Keratinocyte (primary cell): ENCODE data around the gene MRTFA. TPM values are rescaled to one million over a fixed set of nuclear protein-coding genes. Genes with fewer than 3 reads are reported as not detected.

Experiments used
- DNase-seq: peaks from one replicate; pipeline ENCODE4 v3.0.0-alpha.2; 2011; ENCODE audit warnings: low read depth, missing footprints, low spot score
- FAIRE-seq: peaks from 2 replicates; lab custom pipeline; 2011; peaks lifted over from hg19 to GRCh38; lab: Jason Lieb, UNC
- H2AFZ ChIP-seq: 2 replicates; pipeline ENCODE4 v1.6.0; 2012; ENCODE audit warnings: low read length, control low read depth, inconsistent platforms; ENCODE audit not compliant: control insufficient read depth
- H3K27ac ChIP-seq: 2 replicates; pipeline ENCODE4 v1.5.1; 2011; ENCODE audit warnings: low read length; ENCODE audit not compliant: control insufficient read depth, insufficient read depth
- H3K27me3 ChIP-seq: 3 replicates; pipeline ENCODE4 v1.6.0; 2011; ENCODE audit warnings: low read length; ENCODE audit not compliant: control insufficient read depth, insufficient read depth; ENCODE audit errors: extremely low read depth
- H3K36me3 ChIP-seq, 2 experiments: 2 replicates in 1 of 2; 3 replicates in 1 of 2; pipeline ENCODE4 v1.5.1; 2011; ENCODE audit warnings: low read length in 2 of 2, mild to moderate bottlenecking in 1 of 2; ENCODE audit not compliant: control insufficient read depth in 2 of 2, insufficient read depth in 2 of 2; ENCODE audit errors: extremely low read depth in 1 of 2
- H3K4me1 ChIP-seq: 3 replicates; pipeline ENCODE4 v1.5.1; 2011; ENCODE audit warnings: low read length; ENCODE audit not compliant: control insufficient read depth, insufficient read depth; ENCODE audit errors: extremely low read depth
- H3K4me2 ChIP-seq: 3 replicates; pipeline ENCODE4 v1.6.0; 2011; ENCODE audit warnings: low read depth, low read length; ENCODE audit not compliant: control insufficient read depth, insufficient read depth; ENCODE audit errors: extremely low read depth
- H3K4me3 ChIP-seq, 3 experiments: fragments of 200-600 bp in 1 of 3; sonication (generic) in 1 of 3; 2 replicates in 2 of 3; 3 replicates in 1 of 3; pipeline ENCODE4 v1.5.1; 2011 to 2016; ENCODE audit warnings: low read length in 3 of 3, mild to moderate bottlenecking in 3 of 3, control low read depth in 2 of 3, inconsistent platforms in 1 of 3, low read depth in 1 of 3, mixed read lengths in 1 of 3, mixed run types in 1 of 3, moderate library complexity in 1 of 3; ENCODE audit not compliant: control insufficient read depth in 2 of 3, insufficient read depth in 2 of 3; ENCODE audit errors: extremely low read depth in 1 of 3
- H3K79me2 ChIP-seq: 2 replicates; pipeline ENCODE4 v1.6.0; 2012; ENCODE audit warnings: low read length; ENCODE audit not compliant: control insufficient read depth, insufficient read depth
- H3K9ac ChIP-seq: 3 replicates; pipeline ENCODE4 v1.6.0; 2011; ENCODE audit warnings: low read length; ENCODE audit not compliant: control insufficient read depth, insufficient read depth; ENCODE audit errors: extremely low read depth
- H3K9me1 ChIP-seq: 3 replicates; pipeline ENCODE4 v1.6.0; 2011; ENCODE audit warnings: low read length; ENCODE audit not compliant: control insufficient read depth, insufficient read depth; ENCODE audit errors: extremely low read depth
- H3K9me3 ChIP-seq: 2 replicates; pipeline ENCODE4 v1.5.1; 2012; ENCODE audit warnings: low read depth, low read length; ENCODE audit not compliant: control insufficient read depth
- H4K20me1 ChIP-seq: 3 replicates; pipeline ENCODE4 v1.6.0; 2011; ENCODE audit warnings: low read length; ENCODE audit not compliant: control insufficient read depth, insufficient read depth; ENCODE audit errors: extremely low read depth
- EZH2 ChIP-seq: IDR thresholded peaks from one replicate; pipeline ENCODE4 v1.6.1; 2012; ENCODE audit warnings: inconsistent platforms, mild to moderate bottlenecking, low read length, moderate library complexity
- dilution Hi-C: fragments of 300-500 bp; cut with MboI; formaldehyde crosslinking; loops from one replicate; pipeline ENCODE4 v1.7.0; 2020; ENCODE audit warnings: low sequenced_read_pairs; ENCODE audit not compliant: extremely low pct_ligation_motif_present
- polyA plus RNA-seq, 5 experiments: library from polyadenylated mRNA; depleted of rRNA in 3 of 5; stranded (reverse) in 3 of 5; stranded (forward) in 1 of 5; unstranded in 1 of 5; fragments of >200 nt; gene quantifications; 1 replicate in 1 of 5; 2 replicates in 3 of 5; 3 replicates in 1 of 5; pipeline versions ENCODE4 v1.2.1 to v1.2.3, GENCODE V29; 2011 to 2012; ENCODE audit warnings: missing spikeins in 2 of 5, low read depth in 1 of 5, low replicate concordance in 1 of 5
- TF ChIP-seq, protein P1 (sequence below), 3 experiments: IDR thresholded peaks in 1 of 3; conservative IDR thresholded peaks in 1 of 3; optimal IDR thresholded peaks in 1 of 3; 2 replicates in 2 of 3; 3 replicates in 1 of 3; pipeline versions ENCODE3 to v1.5.1; 2011; ENCODE audit warnings: low read length in 3 of 3, mild to moderate bottlenecking in 3 of 3, moderate library complexity in 2 of 3, control low read depth in 1 of 3, inconsistent platforms in 1 of 3; ENCODE audit not compliant: insufficient read depth in 2 of 3; ENCODE audit errors: extremely low read depth in 1 of 3

The MRTFA gene
- polyA plus RNA-seq, 1 donor (not counting 4 experiments of a cell fraction or from before 2014, with no cell fraction given), result 6.5 TPM

DNA sequence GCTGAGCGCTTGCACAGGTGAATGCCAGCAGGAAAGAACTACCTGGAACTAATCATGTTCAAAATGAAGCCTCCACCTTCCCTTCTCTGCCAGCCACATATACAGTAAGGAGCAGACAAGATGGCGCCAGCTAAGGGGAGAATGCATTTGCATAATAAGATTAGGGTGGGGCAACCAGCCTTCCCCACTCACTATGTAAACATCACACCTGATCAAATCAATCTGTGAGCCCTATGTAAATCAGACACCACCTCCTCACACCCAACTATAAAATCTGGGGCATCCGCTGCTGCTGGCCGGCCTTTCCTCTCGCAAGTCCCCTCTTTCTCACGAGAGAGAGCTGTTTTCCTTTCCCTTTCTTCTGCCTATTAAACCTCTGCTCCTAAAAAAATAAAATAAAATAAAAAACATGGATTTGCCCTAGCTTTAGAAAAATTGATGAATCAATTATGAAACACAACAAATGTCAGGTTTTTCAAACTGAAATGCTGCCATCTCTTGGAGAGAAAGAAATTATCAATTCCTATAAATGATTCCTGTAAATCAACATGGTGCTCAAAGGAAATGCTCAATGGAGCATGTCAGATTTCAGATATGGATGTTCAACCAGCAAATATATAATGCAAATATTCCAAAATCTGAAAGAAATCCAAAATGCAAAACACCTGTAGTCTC, 157.3 kb downstream of the MRTFA start:
- Histone ChIP-seq H3K36me3 (no peaks in the 10 kb centered on the region), H3K27me3 (no peaks in the 10 kb centered on the region), H3K27ac (peak overlapping the region; percentile 57), H3K4me2 (peak overlapping the region; percentile 29), H3K79me2 (peaks cover 47% of the 10 kb centered on the region), H3K4me1 (peaks cover 45% of the 10 kb centered on the region), H3K9me3 (no peaks in the 10 kb centered on the region), H3K9ac (no peak overlapping the region), H3K9me1 (no peaks in the 10 kb centered on the region), H4K20me1 (no peaks in the 10 kb centered on the region), H2AFZ (no peak overlapping the region), H3K4me3 (no peak overlapping the region)
- FAIRE-seq (no peak), DNase-seq (no peak)
- dilution Hi-C loops, result no loop called here
- TF ChIP-seq, protein P1, sequence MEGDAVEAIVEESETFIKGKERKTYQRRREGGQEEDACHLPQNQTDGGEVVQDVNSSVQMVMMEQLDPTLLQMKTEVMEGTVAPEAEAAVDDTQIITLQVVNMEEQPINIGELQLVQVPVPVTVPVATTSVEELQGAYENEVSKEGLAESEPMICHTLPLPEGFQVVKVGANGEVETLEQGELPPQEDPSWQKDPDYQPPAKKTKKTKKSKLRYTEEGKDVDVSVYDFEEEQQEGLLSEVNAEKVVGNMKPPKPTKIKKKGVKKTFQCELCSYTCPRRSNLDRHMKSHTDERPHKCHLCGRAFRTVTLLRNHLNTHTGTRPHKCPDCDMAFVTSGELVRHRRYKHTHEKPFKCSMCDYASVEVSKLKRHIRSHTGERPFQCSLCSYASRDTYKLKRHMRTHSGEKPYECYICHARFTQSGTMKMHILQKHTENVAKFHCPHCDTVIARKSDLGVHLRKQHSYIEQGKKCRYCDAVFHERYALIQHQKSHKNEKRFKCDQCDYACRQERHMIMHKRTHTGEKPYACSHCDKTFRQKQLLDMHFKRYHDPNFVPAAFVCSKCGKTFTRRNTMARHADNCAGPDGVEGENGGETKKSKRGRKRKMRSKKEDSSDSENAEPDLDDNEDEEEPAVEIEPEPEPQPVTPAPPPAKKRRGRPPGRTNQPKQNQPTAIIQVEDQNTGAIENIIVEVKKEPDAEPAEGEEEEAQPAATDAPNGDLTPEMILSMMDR (optimal IDR thresholded peaks at IDR 0.05 in 1 of 3, IDR thresholded peaks at IDR 0.05 in 1 of 3, conservative IDR thresholded peaks at IDR 0.05 in 1 of 3; ENCODE audit: extremely low read depth in 1 of 3, insufficient read depth in 2 of 3, low read length in 3 of 3), result no peak
- no peak for TF ChIP-seq EZH2

DNA sequence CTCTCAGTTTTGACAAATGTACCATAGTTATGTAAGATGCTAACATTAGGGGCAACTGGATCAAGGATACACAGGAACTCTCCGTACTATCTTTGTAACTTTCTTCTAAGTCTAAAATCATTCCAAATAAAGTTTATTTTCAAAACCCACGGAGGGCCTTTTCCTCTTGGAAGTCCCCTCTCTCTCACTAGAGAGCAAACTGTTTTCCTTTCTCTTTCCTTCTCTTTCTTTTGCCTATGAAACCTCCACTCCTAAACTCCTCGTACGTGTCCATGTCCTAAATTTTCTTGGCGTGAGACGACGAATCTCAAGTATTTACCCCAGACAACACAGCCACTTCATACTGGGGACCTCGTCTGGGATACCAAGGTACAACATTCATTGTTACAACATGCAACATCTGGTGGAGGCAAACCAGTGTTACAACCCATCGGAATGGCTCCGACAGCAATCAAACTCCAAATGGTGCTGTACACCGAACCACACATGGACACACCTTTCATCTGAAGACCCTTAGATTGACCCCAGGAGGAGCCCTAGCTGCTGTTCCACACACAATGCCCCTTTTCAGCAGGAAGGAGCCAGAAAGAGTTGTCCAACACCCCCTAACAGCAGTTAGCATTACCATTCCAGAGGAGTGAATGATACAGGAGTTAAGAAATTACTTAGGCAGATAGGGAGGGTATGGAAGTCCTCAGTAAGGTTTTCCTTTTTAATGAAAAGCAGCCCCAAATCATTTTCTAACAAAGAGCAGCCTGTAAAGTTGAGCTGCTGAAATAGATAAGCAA, 158.0 kb downstream of the MRTFA start:
- Histone ChIP-seq H3K27me3 (no peaks in the 10 kb centered on the region), H3K79me2 (peaks cover 48% of the 10 kb centered on the region), H3K36me3 (no peaks in the 10 kb centered on the region), H2AFZ (no peak overlapping the region), H3K27ac (no peak overlapping the region), H3K9me3 (no peaks in the 10 kb centered on the region), H3K4me1 (peaks cover 42% of the 10 kb centered on the region), H4K20me1 (no peaks in the 10 kb centered on the region), H3K9me1 (no peaks in the 10 kb centered on the region), H3K4me2 (no peak overlapping the region), H3K9ac (no peak overlapping the region), H3K4me3 (no peak overlapping the region)
- no peak for TF ChIP-seq EZH2
- TF ChIP-seq, protein P1 (optimal IDR thresholded peaks at IDR 0.05 in 1 of 3, IDR thresholded peaks at IDR 0.05 in 1 of 3, conservative IDR thresholded peaks at IDR 0.05 in 1 of 3; ENCODE audit: extremely low read depth in 1 of 3, insufficient read depth in 2 of 3, low read length in 3 of 3), result no peak
- DNase-seq (no peak), FAIRE-seq (no peak)
- dilution Hi-C loops, result no loop called here
